OCI-LY3 (cell line): ENCODE results near the gene NUPR1.

Source experiments
- H2AFZ ChIP-seq: fragments of 200-600, 300-600 bp; shearing (Covaris generic); 2 replicates; pipeline ENCODE4 v1.6.0; 2014; ENCODE audit warnings: antibody characterized with exemption, low read depth, low read length
- H3K27ac ChIP-seq: fragments of 200-600, 300-600 bp; sonication (generic); 2 replicates; pipeline ENCODE4 v1.5.1; 2014; ENCODE audit warnings: mild to moderate bottlenecking, low read length, moderate library complexity, mixed read lengths
- H3K27me3 ChIP-seq: fragments of 200-600, 300-600 bp; sonication (generic); 2 replicates; pipeline ENCODE4 v1.6.1; 2014; ENCODE audit warnings: low read depth, low read length, mixed read lengths
- H3K36me3 ChIP-seq: fragments of 200-600, 300-600 bp; sonication (generic); replicated peaks from 2 replicates; pipeline ENCODE3; 2014; ENCODE audit warnings: low read depth, low read length, mixed read lengths
- H3K4me1 ChIP-seq: fragments of 300-600, 200-600 bp; sonication (generic); 2 replicates; pipeline ENCODE4 v1.6.1; 2014; ENCODE audit warnings: low read length, mixed read lengths
- H3K4me2 ChIP-seq: fragments of 200-600, 300-600 bp; sonication (generic); 2 replicates; pipeline ENCODE4 v1.6.1; 2014; ENCODE audit warnings: low read length, mixed read lengths
- H3K4me3 ChIP-seq: fragments of 300-600, 200-600 bp; sonication (generic); 2 replicates; pipeline ENCODE4 v1.5.1; 2014; ENCODE audit warnings: antibody characterized with exemption, mild to moderate bottlenecking, low read length, moderate library complexity
- H3K79me2 ChIP-seq: fragments of 300-600, 200-600 bp; shearing (Covaris generic); 2 replicates; pipeline ENCODE4 v1.6.1; 2014; ENCODE audit warnings: mild to moderate bottlenecking, low read length, mixed read lengths
- H3K9ac ChIP-seq: fragments of 300-600, 200-600 bp; shearing (Covaris generic); 2 replicates; pipeline ENCODE4 v1.6.0; 2014; ENCODE audit warnings: mild to moderate bottlenecking, low read length, moderate library complexity
- H3K9me3 ChIP-seq: fragments of 200-600, 300-600 bp; shearing (Covaris generic); 2 replicates; pipeline ENCODE4 v1.6.1; 2014; ENCODE audit warnings: low read length, mixed read lengths; ENCODE audit not compliant: insufficient read depth
- H4K20me1 ChIP-seq: fragments of 200-600, 300-600 bp; sonication (generic); 2 replicates; pipeline ENCODE4 v1.6.1; 2016; ENCODE audit warnings: low read length, mixed read lengths; ENCODE audit not compliant: insufficient read depth
- CTCF ChIP-seq: fragments of 200-600, 300-600 bp; sonication (generic); IDR thresholded peaks from 2 replicates; pipeline ENCODE4 v1.5.1; 2014; ENCODE audit warnings: antibody characterized with exemption, low read length, low read depth
- EZH2phosphoT487 ChIP-seq: fragments of 200-600 bp; shearing (Covaris generic); IDR thresholded peaks from 2 replicates; pipeline ENCODE4 v1.6.1; 2018; ENCODE audit warnings: antibody characterized with exemption, mixed run types, low read depth

Gene NUPR1

GRCh38 chr16:28544998-28545397, 6.2 kb upstream of the NUPR1 start:
- Histone ChIP-seq H3K9me3 (no peaks in the 10 kb centered on the region), H3K4me1 (peaks cover 55% of the 10 kb centered on the region), H3K79me2 (no peaks in the 10 kb centered on the region), H2AFZ (no peak overlapping the region), H3K9ac (no peak overlapping the region), H3K36me3 (no peaks in the 10 kb centered on the region), H3K27me3 (no peaks in the 10 kb centered on the region), H3K4me2 (no peak overlapping the region), H3K27ac (no peak overlapping the region), H4K20me1 (no peaks in the 10 kb centered on the region), H3K4me3 (no peak overlapping the region)
- TF ChIP-seq CTCF = no peak
- no peak for TF ChIP-seq EZH2phosphoT487

- H3K9ac ChIP-seq = peak overlapping the region; percentile 61; the same call in 1 of the 2 replicates
- no peaks in the 10 kb centered on the region for H3K27me3 ChIP-seq
- H3K4me3 ChIP-seq = peak overlapping the region; percentile 64
- no peak for TF ChIP-seq EZH2phosphoT487
- no peak for TF ChIP-seq CTCF
- H3K4me2 ChIP-seq = peak overlapping the region; percentile 83
- no peaks in the 10 kb centered on the region for H3K79me2 ChIP-seq
- H3K9me3 ChIP-seq = no peaks in the 10 kb centered on the region
- no peaks in the 10 kb centered on the region for H4K20me1 ChIP-seq
- H2AFZ ChIP-seq = no peak overlapping the region
- peaks cover 62% of the 10 kb centered on the region for H3K4me1 ChIP-seq
- peak overlapping the region; percentile 88 for H3K27ac ChIP-seq
- no peaks in the 10 kb centered on the region for H3K36me3 ChIP-seq
Observed at GRCh38 chr16:28543072-28543471, 4.3 kb upstream of the NUPR1 start.

GRCh38 chr16:28542646-28543045, 3.9 kb upstream of the NUPR1 start:
- TF ChIP-seq CTCF (no peak), EZH2phosphoT487 (no peak)
- Histone ChIP-seq H4K20me1 (no peaks in the 10 kb centered on the region), H3K27ac (peak overlapping the region; percentile 88), H3K9ac (peak overlapping the region; percentile 61), H3K36me3 (no peaks in the 10 kb centered on the region), H3K4me1 (peaks cover 59% of the 10 kb centered on the region), H3K9me3 (no peaks in the 10 kb centered on the region), H3K4me3 (peak overlapping the region; percentile 64), H3K4me2 (peak overlapping the region; percentile 83), H2AFZ (no peak overlapping the region; the same call in 1 of the 2 replicates), H3K27me3 (no peaks in the 10 kb centered on the region), H3K79me2 (no peaks in the 10 kb centered on the region)

GRCh38 chr16:28540346-28540745, 1.6 kb upstream of the NUPR1 start:
- H3K4me1 ChIP-seq = peaks cover 75% of the 10 kb centered on the region
- H3K36me3 ChIP-seq = no peaks in the 10 kb centered on the region
- no peaks in the 10 kb centered on the region for H4K20me1 ChIP-seq
- H3K27me3 ChIP-seq = no peaks in the 10 kb centered on the region
- TF ChIP-seq CTCF = no peak
- TF ChIP-seq EZH2phosphoT487 = no peak
- H3K27ac ChIP-seq = peak overlapping the region; percentile 25; the same call in 1 of the 2 replicates
- no peak overlapping the region; the same call in 1 of the 2 replicates for H3K4me2 ChIP-seq
- no peak overlapping the region for H3K9ac ChIP-seq
- no peaks in the 10 kb centered on the region for H3K9me3 ChIP-seq
- H2AFZ ChIP-seq = no peak overlapping the region
- H3K79me2 ChIP-seq = no peaks in the 10 kb centered on the region
- no peak overlapping the region for H3K4me3 ChIP-seq
